ENCODE results near the gene SF3B3. TPM values are rescaled to one million over a fixed set of nuclear protein-coding genes. Genes with fewer than 3 reads are reported as not detected.
"Not testable (repeated sequence)": the region's sequence is repeated elsewhere in the genome, so short reads cannot be mapped to it uniquely, and the experiment has no call there.

SF3B3 gene
- total RNA-seq, 1 experiment from 2014 or later: 403 TPM

GRCh38 chr16:70529051-70529777 is 5.6 kb downstream of the SF3B3 start:
- intact Hi-C loops (cut with micrococcal nuclease): loop anchor here (10.0 kb wide), 1 partner anchor 126 kb away; no protein-coding TSS in a partner anchor
- H3K9me2 ChIP-seq (ENCODE audit: insufficient read depth): no peaks in the 10 kb centered on the region
- H3K4me1 ChIP-seq (ENCODE audit: control insufficient read depth in 1 of 2, insufficient read depth in 2 of 2, low read length in 2 of 2): peaks cover 2 to 8% of the 10 kb centered on the region in 2 experiments; a peak in 2 of 4 replicates
- ATAC-seq (0 out of 2 replicates have a peak, but pooled peaks have one; percentile 59), DNase-seq (ENCODE audit: low read depth, low spot score) (peak; percentile 15)
- H3K36me3 ChIP-seq (ENCODE audit: control insufficient read depth in 1 of 2, insufficient read depth in 2 of 2, low read length in 2 of 2): peaks cover 56 to 66% of the 10 kb centered on the region in 2 experiments
- H3K27me3 ChIP-seq (ENCODE audit: insufficient read depth, low read length): no peaks in the 10 kb centered on the region
- ChIA-PET CTCF (interaction anchor here (1.4 kb wide), 1 partner anchor 242 kb away, joined by 3 read pairs; no protein-coding TSS in a partner anchor), POLR2A (no interaction called here), RAD21 (ENCODE audit: low non-redundant PET in 1 of 2, low total read pairs in 2 of 2, uncharacterized antibody in 2 of 2, unreplicated experiment in 2 of 2) (no interaction called here)
- no peak overlapping the region for H3K9ac ChIP-seq (ENCODE audit: low read length)
- H3K27ac ChIP-seq (ENCODE audit: low read depth, low read length): no peak overlapping the region
- H3K79me2 ChIP-seq (ENCODE audit: insufficient read depth, low read length): peaks cover 100% of the 10 kb centered on the region
- no peak overlapping the region for H3K4me2 ChIP-seq (ENCODE audit: low read length)
- TF ChIP-seq RAD21 (IDR thresholded peaks at IDR 0.05; ENCODE audit: low read depth) (peak; percentile 47), CTCF (IDR thresholded peaks at IDR 0.05 in 2 of 3, conservative IDR thresholded peaks at IDR 0.05 in 1 of 3; ENCODE audit: borderline replicate concordance in 1 of 3, insufficient read depth in 1 of 3, low read depth in 2 of 3, low read length in 2 of 3) (peak; percentile 32 to 62 (median 46); a peak in 5 of 6 replicates), ZNF274 (IDR thresholded peaks at IDR 0.05; ENCODE audit: low read depth, low read length) (no peak)
- peaks cover 42% of the 10 kb centered on the region; the same call in 1 of the 2 replicates for H4K20me1 ChIP-seq (ENCODE audit: insufficient read depth)
- no peak overlapping the region for H3K4me3 ChIP-seq (replicated peaks in 1 of 2; ENCODE audit: low read depth in 1 of 2, low read length in 2 of 2)
- BruUV-seq (replicated peaks): no TSS peak
- H2AFZ ChIP-seq (ENCODE audit: low read depth, low read length, poor library complexity, severe bottlenecking): no peak overlapping the region
- H3K9me3 ChIP-seq (ENCODE audit: control insufficient read depth in 1 of 2, insufficient read depth in 1 of 2, low read depth in 1 of 2, low read length in 2 of 2): no peaks in the 10 kb centered on the region

GRCh38 chr16:70529954-70530353 is 6.3 kb downstream of the SF3B3 start:
- Histone ChIP-seq H4K20me1 (ENCODE audit: insufficient read depth) (peaks cover 45% of the 10 kb centered on the region; the same call in 1 of the 2 replicates), H3K36me3 (ENCODE audit: control insufficient read depth in 1 of 2, insufficient read depth in 2 of 2, low read length in 2 of 2) (peaks cover 62 to 73% of the 10 kb centered on the region in 2 experiments), H3K79me2 (ENCODE audit: insufficient read depth, low read length) (peaks cover 100% of the 10 kb centered on the region)
- ATAC-seq; H3K27ac ChIP-seq (ENCODE audit: low read depth, low read length); H3K4me2 ChIP-seq (ENCODE audit: low read length); POLR2A ChIA-PET; H3K9me2 ChIP-seq (ENCODE audit: insufficient read depth); H3K4me3 ChIP-seq (replicated peaks in 1 of 2; ENCODE audit: low read depth in 1 of 2, low read length in 2 of 2); H3K9ac ChIP-seq (ENCODE audit: low read length); H2AFZ ChIP-seq (ENCODE audit: low read depth, low read length, poor library complexity, severe bottlenecking); H3K27me3 ChIP-seq (ENCODE audit: insufficient read depth, low read length); H3K4me1 ChIP-seq (ENCODE audit: control insufficient read depth in 1 of 2, insufficient read depth in 2 of 2, low read length in 2 of 2); BruUV-seq (replicated peaks); DNase-seq (ENCODE audit: low read depth, low spot score); H3K9me3 ChIP-seq (ENCODE audit: control insufficient read depth in 1 of 2, insufficient read depth in 1 of 2, low read depth in 1 of 2, low read length in 2 of 2); CTCF ChIA-PET; RAD21 ChIA-PET (ENCODE audit: low non-redundant PET in 1 of 2, low total read pairs in 2 of 2, uncharacterized antibody in 2 of 2, unreplicated experiment in 2 of 2): not testable (repeated sequence)
- intact Hi-C loops (cut with micrococcal nuclease): loop anchor here (10.0 kb wide), 1 partner anchor 125 kb away; no protein-coding TSS in a partner anchor
